ENCODE results near the gene CCR2.

The CCR2 gene

GRCh38 chr3:46350262-46350565, 3.7 kb upstream of the CCR2 start:
- TF ChIP-seq PPARA (CRISPR knock-in tag; IDR thresholded peaks at IDR 0.05; ENCODE audit: borderline replicate concordance) = no peak
- no peak for TF ChIP-seq ZNF565 (CRISPR knock-in tag; conservative IDR thresholded peaks at IDR 0.05; ENCODE audit: low read depth)
- TF ChIP-seq PATZ1 (CRISPR knock-in tag; IDR thresholded peaks at IDR 0.05; ENCODE audit: borderline replicate concordance) = no peak
- TF ChIP-seq ZNF70 (CRISPR knock-in tag; IDR thresholded peaks at IDR 0.05) = no peak
- no peak for TF ChIP-seq CREB5 (CRISPR knock-in tag; IDR thresholded peaks at IDR 0.05; ENCODE audit: low read depth)
- no peak for TF ChIP-seq CSDC2 (CRISPR knock-in tag; IDR thresholded peaks at IDR 0.05)
- TF ChIP-seq POU6F1 (CRISPR knock-in tag; IDR thresholded peaks at IDR 0.05; ENCODE audit: borderline replicate concordance, low read depth) = no peak
- no peak for TF ChIP-seq SNAI2 (CRISPR knock-in tag; IDR thresholded peaks at IDR 0.05)
- no peak for TF ChIP-seq ZC3H10 (CRISPR knock-in tag; IDR thresholded peaks at IDR 0.05)
- no peak for TF ChIP-seq ZNF8 (CRISPR knock-in tag; IDR thresholded peaks at IDR 0.05)
- TF ChIP-seq TOX (CRISPR knock-in tag; IDR thresholded peaks at IDR 0.05; ENCODE audit: borderline replicate concordance) = no peak
- TF ChIP-seq ISL1 (CRISPR knock-in tag; IDR thresholded peaks at IDR 0.05) = no peak
- no peak for TF ChIP-seq ZFP3 (CRISPR knock-in tag; IDR thresholded peaks at IDR 0.05)
- TF ChIP-seq TSHZ2 (CRISPR knock-in tag; IDR thresholded peaks at IDR 0.05) = no peak
- TF ChIP-seq TCF4 (CRISPR knock-in tag; IDR thresholded peaks at IDR 0.05; ENCODE audit: borderline replicate concordance) = no peak
- TF ChIP-seq ARNTL (CRISPR knock-in tag; IDR thresholded peaks at IDR 0.05; ENCODE audit: borderline replicate concordance, low read depth) = no peak
- ATAC-seq = no peak

GRCh38 chr3:46351646-46352045, 2.3 kb upstream of the CCR2 start:
- TF ChIP-seq TCF4 (CRISPR knock-in tag; IDR thresholded peaks at IDR 0.05; ENCODE audit: borderline replicate concordance) (no peak), CSDC2 (CRISPR knock-in tag; IDR thresholded peaks at IDR 0.05) (no peak), BACH2 (CRISPR knock-in tag; IDR thresholded peaks at IDR 0.05; ENCODE audit: borderline replicate concordance) (no peak), ZNF565 (CRISPR knock-in tag; conservative IDR thresholded peaks at IDR 0.05; ENCODE audit: low read depth) (no peak), TOX (CRISPR knock-in tag; IDR thresholded peaks at IDR 0.05; ENCODE audit: borderline replicate concordance) (no peak), ZC3H10 (CRISPR knock-in tag; IDR thresholded peaks at IDR 0.05) (no peak), CREB5 (CRISPR knock-in tag; IDR thresholded peaks at IDR 0.05; ENCODE audit: low read depth) (no peak), RARB (CRISPR knock-in tag; IDR thresholded peaks at IDR 0.05) (no peak), ZNF70 (CRISPR knock-in tag; IDR thresholded peaks at IDR 0.05) (no peak), ARNTL (CRISPR knock-in tag; IDR thresholded peaks at IDR 0.05; ENCODE audit: borderline replicate concordance, low read depth) (no peak), PATZ1 (CRISPR knock-in tag; IDR thresholded peaks at IDR 0.05; ENCODE audit: borderline replicate concordance) (no peak), ZFP3 (CRISPR knock-in tag; IDR thresholded peaks at IDR 0.05) (no peak), ZFP30 (CRISPR knock-in tag; IDR thresholded peaks at IDR 0.05) (no peak), TSHZ2 (CRISPR knock-in tag; IDR thresholded peaks at IDR 0.05) (no peak), OSR1 (CRISPR knock-in tag; IDR thresholded peaks at IDR 0.05) (no peak), ESRRG (CRISPR knock-in tag; IDR thresholded peaks at IDR 0.05) (no peak)
- ATAC-seq = no peak
